ENCODE data around the gene ITGAD.

The ITGAD gene

DNA sequence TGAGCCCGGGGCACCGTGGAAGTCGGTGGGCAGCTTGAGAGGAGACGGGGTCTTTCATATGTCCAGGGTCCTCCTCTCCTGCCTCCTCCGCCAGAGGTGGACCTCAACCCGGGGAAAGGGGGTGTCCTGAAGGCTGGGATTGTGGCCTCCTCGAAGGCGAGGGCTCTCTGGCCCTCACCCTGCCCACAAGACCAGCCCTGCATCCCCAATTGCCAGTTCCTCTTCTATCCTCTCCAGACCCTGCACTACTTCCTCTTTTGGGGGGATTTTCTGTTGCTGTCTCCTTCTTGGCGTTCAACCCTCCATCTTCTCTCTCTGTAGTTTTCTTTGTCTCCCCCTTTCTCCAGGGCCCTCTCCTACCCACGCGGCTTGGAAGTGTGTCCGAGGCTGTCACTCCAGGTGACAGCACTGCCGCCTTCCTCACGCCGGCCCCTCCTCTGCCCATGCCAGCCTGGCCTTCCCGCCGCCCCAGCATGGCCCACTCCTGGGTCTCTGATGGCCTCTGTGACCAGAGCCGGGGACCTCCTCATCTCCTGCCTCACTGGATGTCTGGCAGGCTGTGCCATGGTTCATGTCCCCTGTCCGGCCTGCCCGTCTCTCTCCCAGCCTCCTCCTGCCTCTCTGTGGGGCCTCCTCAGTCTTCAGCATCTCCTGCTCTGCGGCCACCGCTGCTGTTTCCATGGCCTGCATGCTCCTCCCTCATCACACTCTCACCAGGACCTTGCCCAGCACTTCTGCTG, 40.6 kb upstream of the ITGAD start:
- no peaks in the 10 kb centered on the region for H3F3A ChIP-seq (ENCODE audit: control insufficient read depth, insufficient read depth)
- H4K20me1 ChIP-seq (ENCODE audit: control insufficient read depth, insufficient read depth, low read depth, low read length) = no peaks in the 10 kb centered on the region
- H3K9me2 ChIP-seq (replicated peaks; ENCODE audit: control insufficient read depth, low read length) = no peaks in the 10 kb centered on the region
- H3K27me3 ChIP-seq (ENCODE audit: control insufficient read depth, low read length) = peaks cover 17% of the 10 kb centered on the region
- H3K4me2 ChIP-seq (ENCODE audit: low read length) = peak overlapping the region; percentile 28
- H3K4me3 ChIP-seq (ENCODE audit: low read length) = no peak overlapping the region
- no peaks in the 10 kb centered on the region for H3K79me2 ChIP-seq (ENCODE audit: control insufficient read depth, low read length)
- H3K4me1 ChIP-seq (ENCODE audit: control insufficient read depth, low read length) = peaks cover 18% of the 10 kb centered on the region
- H3K36me3 ChIP-seq (ENCODE audit: control insufficient read depth, low read length) = no peaks in the 10 kb centered on the region
- TF ChIP-seq, protein P1, sequence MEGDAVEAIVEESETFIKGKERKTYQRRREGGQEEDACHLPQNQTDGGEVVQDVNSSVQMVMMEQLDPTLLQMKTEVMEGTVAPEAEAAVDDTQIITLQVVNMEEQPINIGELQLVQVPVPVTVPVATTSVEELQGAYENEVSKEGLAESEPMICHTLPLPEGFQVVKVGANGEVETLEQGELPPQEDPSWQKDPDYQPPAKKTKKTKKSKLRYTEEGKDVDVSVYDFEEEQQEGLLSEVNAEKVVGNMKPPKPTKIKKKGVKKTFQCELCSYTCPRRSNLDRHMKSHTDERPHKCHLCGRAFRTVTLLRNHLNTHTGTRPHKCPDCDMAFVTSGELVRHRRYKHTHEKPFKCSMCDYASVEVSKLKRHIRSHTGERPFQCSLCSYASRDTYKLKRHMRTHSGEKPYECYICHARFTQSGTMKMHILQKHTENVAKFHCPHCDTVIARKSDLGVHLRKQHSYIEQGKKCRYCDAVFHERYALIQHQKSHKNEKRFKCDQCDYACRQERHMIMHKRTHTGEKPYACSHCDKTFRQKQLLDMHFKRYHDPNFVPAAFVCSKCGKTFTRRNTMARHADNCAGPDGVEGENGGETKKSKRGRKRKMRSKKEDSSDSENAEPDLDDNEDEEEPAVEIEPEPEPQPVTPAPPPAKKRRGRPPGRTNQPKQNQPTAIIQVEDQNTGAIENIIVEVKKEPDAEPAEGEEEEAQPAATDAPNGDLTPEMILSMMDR (IDR thresholded peaks at IDR 0.05; ENCODE audit: low read depth, low read length, poor library complexity, severe bottlenecking) = no peak
- no peak for TF ChIP-seq EZH2phosphoT487 (IDR thresholded peaks at IDR 0.05; ENCODE audit: borderline replicate concordance, low read length)
- no peak overlapping the region for H3K27ac ChIP-seq (ENCODE audit: low read depth, low read length)
- H3K9me3 ChIP-seq (ENCODE audit: control insufficient read depth, insufficient read depth, low read length) = no peaks in the 10 kb centered on the region

DNA sequence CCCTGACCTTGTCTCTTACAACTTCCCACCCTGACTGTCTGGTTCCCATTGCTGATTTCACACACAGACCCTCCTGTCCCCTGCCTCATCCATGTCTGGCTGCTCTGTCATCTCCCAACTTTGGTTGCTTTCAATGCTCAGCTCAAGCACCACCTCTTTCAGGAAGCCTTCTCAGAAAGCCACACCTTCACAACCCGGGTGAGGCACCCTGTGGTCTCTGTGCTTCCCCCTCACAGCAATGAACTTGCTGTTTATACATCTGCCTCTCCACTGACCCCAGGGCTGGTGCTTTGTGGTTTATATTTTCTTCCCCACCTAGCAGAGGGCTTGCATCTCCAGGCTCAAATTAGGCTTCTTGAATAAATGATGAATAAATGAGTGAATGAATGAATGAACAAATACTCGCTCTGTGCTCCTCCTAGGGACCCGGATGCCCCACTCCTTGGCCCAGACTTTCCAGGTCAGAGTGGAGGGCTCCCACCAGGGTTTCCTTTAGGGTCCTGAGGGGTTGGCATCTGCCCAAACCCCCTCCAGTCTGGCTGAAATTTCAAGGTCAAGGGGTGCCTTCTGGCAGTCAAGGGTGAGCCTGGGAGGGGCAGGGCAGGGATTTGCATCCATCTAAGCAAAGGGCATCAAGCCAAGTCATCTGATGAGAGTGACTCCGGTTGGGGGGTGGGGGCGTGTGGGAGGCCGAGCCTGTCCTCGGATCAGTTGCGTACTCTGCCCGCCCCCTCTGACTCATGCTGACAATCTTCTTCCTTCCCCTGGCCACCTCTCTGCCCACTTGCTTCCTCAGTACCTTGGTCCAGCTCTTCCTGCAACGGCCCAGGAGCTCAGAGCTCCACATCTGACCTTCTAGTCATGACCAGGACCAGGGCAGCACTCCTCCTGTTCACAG, 38.5 kb upstream of the ITGAD start, which contains the start of gene ITGAX:
ITGAX (plus strand) TSS at position 783 of the 898 bp plus-strand sequence; CDS start at position 862, 79 bp downstream.
- Histone ChIP-seq H3K4me3 (ENCODE audit: low read length) (no peak within 1 kb of the TSS), H3K36me3 (ENCODE audit: control insufficient read depth, low read length) (no peaks in the 10 kb centered on the region), H3K9me3 (ENCODE audit: control insufficient read depth, insufficient read depth, low read length) (no peaks in the 10 kb centered on the region), H3K27me3 (ENCODE audit: control insufficient read depth, low read length) (peaks cover 17% of the 10 kb centered on the region), H3K79me2 (ENCODE audit: control insufficient read depth, low read length) (no peaks in the 10 kb centered on the region), H3K9me2 (replicated peaks; ENCODE audit: control insufficient read depth, low read length) (no peaks in the 10 kb centered on the region), H3F3A (ENCODE audit: control insufficient read depth, insufficient read depth) (no peaks in the 10 kb centered on the region), H4K20me1 (ENCODE audit: control insufficient read depth, insufficient read depth, low read depth, low read length) (no peaks in the 10 kb centered on the region), H3K4me2 (ENCODE audit: low read length) (no peak within 1 kb of the TSS), H3K4me1 (ENCODE audit: control insufficient read depth, low read length) (peaks cover 13% of the 10 kb centered on the region), H3K27ac (ENCODE audit: low read depth, low read length) (no peak within 1 kb of the TSS)
- TF ChIP-seq EZH2phosphoT487 (IDR thresholded peaks at IDR 0.05; ENCODE audit: borderline replicate concordance, low read length) = no peak

DNA sequence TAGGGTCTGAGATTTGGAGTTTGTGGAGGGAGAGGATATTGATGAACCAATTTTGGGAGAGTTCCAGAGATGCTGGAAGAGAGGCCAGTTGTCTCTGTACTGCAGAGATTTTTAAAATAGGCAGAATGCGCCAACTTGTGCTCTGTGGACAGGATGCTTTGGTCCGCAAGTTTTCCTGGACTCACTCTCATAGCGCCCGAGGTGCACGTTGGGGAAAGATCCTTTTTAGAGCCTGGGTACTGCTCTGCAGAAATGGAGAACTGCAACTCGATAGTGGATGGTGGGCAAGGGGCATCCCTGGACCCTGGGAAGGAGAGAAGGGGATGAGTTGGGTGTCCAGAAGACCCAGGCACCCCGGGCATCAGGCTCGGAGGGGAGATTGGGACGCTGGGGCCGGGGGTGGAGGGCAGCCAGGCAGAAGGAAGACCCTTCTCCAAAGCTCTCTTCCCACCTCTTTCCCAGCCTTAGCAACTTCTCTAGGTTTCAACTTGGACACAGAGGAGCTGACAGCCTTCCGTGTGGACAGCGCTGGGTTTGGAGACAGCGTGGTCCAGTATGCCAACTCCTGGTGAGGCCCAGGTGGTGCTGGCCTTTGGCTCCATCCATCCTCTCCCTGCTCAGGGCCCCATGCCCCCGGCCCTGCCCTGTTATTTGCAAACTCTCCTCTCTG, 37.6 kb upstream of the ITGAD start:
- no peak overlapping the region for H3K4me3 ChIP-seq (ENCODE audit: low read length)
- no peaks in the 10 kb centered on the region for H4K20me1 ChIP-seq (ENCODE audit: control insufficient read depth, insufficient read depth, low read depth, low read length)
- H3K9me2 ChIP-seq (replicated peaks; ENCODE audit: control insufficient read depth, low read length) = no peaks in the 10 kb centered on the region
- H3F3A ChIP-seq (ENCODE audit: control insufficient read depth, insufficient read depth) = no peaks in the 10 kb centered on the region
- TF ChIP-seq EZH2phosphoT487 (IDR thresholded peaks at IDR 0.05; ENCODE audit: borderline replicate concordance, low read length) = no peak
- TF ChIP-seq, protein P1 (IDR thresholded peaks at IDR 0.05; ENCODE audit: low read depth, low read length, poor library complexity, severe bottlenecking) = no peak
- peaks cover 11% of the 10 kb centered on the region for H3K27me3 ChIP-seq (ENCODE audit: control insufficient read depth, low read length)
- no peaks in the 10 kb centered on the region for H3K79me2 ChIP-seq (ENCODE audit: control insufficient read depth, low read length)
- H3K4me2 ChIP-seq (ENCODE audit: low read length) = no peak overlapping the region
- H3K9me3 ChIP-seq (ENCODE audit: control insufficient read depth, insufficient read depth, low read length) = no peaks in the 10 kb centered on the region
- peaks cover 13% of the 10 kb centered on the region for H3K4me1 ChIP-seq (ENCODE audit: control insufficient read depth, low read length)
- no peaks in the 10 kb centered on the region for H3K36me3 ChIP-seq (ENCODE audit: control insufficient read depth, low read length)
- H3K27ac ChIP-seq (ENCODE audit: low read depth, low read length) = no peak overlapping the region
